Activated CD4-positive, alpha-beta T cell treated with anti-CD3 and anti-CD28 coated beads, Interleukin-2, amount 10 ng/mL, durations not matched to agents 7 days and 5 days (primary cell): ENCODE measurements around the gene UACA. TPM values are rescaled to one million over a fixed set of nuclear protein-coding genes. Genes with fewer than 3 reads are reported as not detected.

Source experiments
- CTCF ChIA-PET: fragments of 350-600 bp; sonication (Branson Sonifier 250); formaldehyde crosslinking; loops from one replicate; lab custom pipeline; 2021; ENCODE audit warnings: antibody characterized with exemption; lab: Charles Lee
- POLR2A ChIA-PET: fragments of 350-600 bp; sonication (Branson Sonifier 250); formaldehyde crosslinking; loops from one replicate; lab custom pipeline; 2021; ENCODE audit warnings: antibody characterized with exemption; lab: Charles Lee
- DNase-seq: peaks from one replicate; pipeline ENCODE4 v3.0.0-alpha.2; 2020
- H3K27ac Mint-ChIP-seq: one replicate; pipeline ENCODE4 v1.8.0; 2021; ENCODE audit warnings: mild to moderate bottlenecking, moderate library complexity, mixed read lengths
- H3K27me3 Mint-ChIP-seq: one replicate; pipeline ENCODE4 v1.8.0; 2021; ENCODE audit warnings: mixed read lengths
- H3K36me3 Mint-ChIP-seq: one replicate; pipeline ENCODE4 v1.8.0; 2021; ENCODE audit warnings: low read depth, mixed read lengths
- H3K4me1 Mint-ChIP-seq: one replicate; pipeline ENCODE4 v1.8.0; 2021; ENCODE audit warnings: mixed read lengths
- H3K4me3 Mint-ChIP-seq: one replicate; pipeline ENCODE4 v1.8.0; 2021; ENCODE audit warnings: mild to moderate bottlenecking, moderate library complexity, mixed read lengths
- H3K9me3 Mint-ChIP-seq: one replicate; pipeline ENCODE4 v1.8.0; 2021; ENCODE audit warnings: mixed read lengths
- total RNA-seq, 2 experiments: library from RNA; stranded (reverse); gene quantifications; one replicate each; pipeline ENCODE4 v1.2.3, GENCODE V29; 2021

Gene UACA
- total RNA-seq, 2 experiments from 2014 or later = 3.9 to 4.1 TPM

GRCh38 chr15:70777170-70777926 is 14.0 kb upstream of the UACA start:
- Mint-ChIP-seq H3K4me1 (peaks cover 2% of the 10 kb centered on the region), H3K36me3 (no peaks in the 10 kb centered on the region), H3K27ac (no peak overlapping the region), H3K9me3 (no peaks in the 10 kb centered on the region), H3K4me3 (no peak overlapping the region), H3K27me3 (peaks cover 28% of the 10 kb centered on the region)
- ChIA-PET CTCF (no interaction called here), POLR2A (no interaction called here)
- no peak for DNase-seq

GRCh38 chr15:70775160-70775559 is 11.8 kb upstream of the UACA start:
- no peak overlapping the region for H3K27ac Mint-ChIP-seq
- H3K36me3 Mint-ChIP-seq = no peaks in the 10 kb centered on the region
- ChIA-PET CTCF (no interaction called here), POLR2A (no interaction called here)
- peaks cover 5% of the 10 kb centered on the region for H3K4me1 Mint-ChIP-seq
- no peak for DNase-seq
- H3K27me3 Mint-ChIP-seq = peaks cover 25% of the 10 kb centered on the region
- no peaks in the 10 kb centered on the region for H3K9me3 Mint-ChIP-seq
- no peak overlapping the region for H3K4me3 Mint-ChIP-seq

- Mint-ChIP-seq H3K4me1 (peaks cover 18% of the 10 kb centered on the region), H3K4me3 (no peak overlapping the region), H3K27me3 (peaks cover 20% of the 10 kb centered on the region), H3K9me3 (no peaks in the 10 kb centered on the region), H3K36me3 (no peaks in the 10 kb centered on the region), H3K27ac (no peak overlapping the region)
- CTCF ChIA-PET = interaction anchor here (1.6 kb wide), 1 partner anchor 21 kb away, joined by 4 read pairs; no protein-coding TSS in a partner anchor
- POLR2A ChIA-PET = no interaction called here
- DNase-seq = no peak
Observed at GRCh38 chr15:70772402-70772801, 9.0 kb upstream of the UACA start.

GRCh38 chr15:70770863-70771262 is 7.5 kb upstream of the UACA start:
- ChIA-PET POLR2A (no interaction called here), CTCF (interaction anchor here (1.6 kb wide), 1 partner anchor 20 kb away, joined by 4 read pairs; no protein-coding TSS in a partner anchor)
- Mint-ChIP-seq H3K27ac (no peak overlapping the region), H3K4me3 (no peak overlapping the region), H3K4me1 (peaks cover 19% of the 10 kb centered on the region), H3K9me3 (no peaks in the 10 kb centered on the region), H3K27me3 (peaks cover 14% of the 10 kb centered on the region), H3K36me3 (no peaks in the 10 kb centered on the region)
- no peak for DNase-seq

- H3K27ac Mint-ChIP-seq = peak overlapping the region; percentile 21
- ChIA-PET CTCF (no interaction called here), POLR2A (no interaction called here)
- DNase-seq = no peak
- H3K36me3 Mint-ChIP-seq = no peaks in the 10 kb centered on the region
- no peaks in the 10 kb centered on the region for H3K9me3 Mint-ChIP-seq
- peaks cover 26% of the 10 kb centered on the region for H3K27me3 Mint-ChIP-seq
- H3K4me1 Mint-ChIP-seq = peaks cover 24% of the 10 kb centered on the region
- no peak overlapping the region for H3K4me3 Mint-ChIP-seq
Observed at GRCh38 chr15:70768257-70768883, 5.0 kb upstream of the UACA start.

GRCh38 chr15:70767667-70768066 is 4.3 kb upstream of the UACA start:
- CTCF ChIA-PET = interaction anchor here (0.6 kb wide), 2 partner anchors 516 to 711 kb away, joined by 3 read pairs; no protein-coding TSS in a partner anchor
- peak overlapping the region; percentile 21 for H3K27ac Mint-ChIP-seq
- peak; percentile 10 for DNase-seq
- H3K4me1 Mint-ChIP-seq = peaks cover 24% of the 10 kb centered on the region
- H3K4me3 Mint-ChIP-seq = no peak overlapping the region
- H3K27me3 Mint-ChIP-seq = peaks cover 20% of the 10 kb centered on the region
- no peaks in the 10 kb centered on the region for H3K9me3 Mint-ChIP-seq
- no peaks in the 10 kb centered on the region for H3K36me3 Mint-ChIP-seq
- POLR2A ChIA-PET = no interaction called here

GRCh38 chr15:70766597-70766996 is 3.2 kb upstream of the UACA start:
- peaks cover 33% of the 10 kb centered on the region for H3K4me1 Mint-ChIP-seq
- CTCF ChIA-PET = no interaction called here
- DNase-seq = no peak
- POLR2A ChIA-PET = interaction anchor here (0.6 kb wide), 1 partner anchor 1035 kb away, joined by 4 read pairs; no protein-coding TSS in a partner anchor
- H3K4me3 Mint-ChIP-seq = no peak overlapping the region
- no peaks in the 10 kb centered on the region for H3K9me3 Mint-ChIP-seq
- peaks cover 30% of the 10 kb centered on the region for H3K27me3 Mint-ChIP-seq
- H3K27ac Mint-ChIP-seq = no peak overlapping the region
- no peaks in the 10 kb centered on the region for H3K36me3 Mint-ChIP-seq

- CTCF ChIA-PET = no interaction called here
- Mint-ChIP-seq H3K27me3 (peaks cover 37% of the 10 kb centered on the region), H3K4me3 (no peak overlapping the region), H3K4me1 (peaks cover 30% of the 10 kb centered on the region), H3K9me3 (no peaks in the 10 kb centered on the region), H3K27ac (no peak overlapping the region), H3K36me3 (no peaks in the 10 kb centered on the region)
- POLR2A ChIA-PET = interaction anchor here (0.6 kb wide), 1 partner anchor 1035 kb away, joined by 4 read pairs; no protein-coding TSS in a partner anchor
- no peak for DNase-seq
Observed at GRCh38 chr15:70765504-70766281, 2.3 kb upstream of the UACA start.

- H3K9me3 Mint-ChIP-seq = no peaks in the 10 kb centered on the region
- H3K27me3 Mint-ChIP-seq = peaks cover 41% of the 10 kb centered on the region
- H3K4me3 Mint-ChIP-seq = peak overlapping the region; percentile 79
- H3K36me3 Mint-ChIP-seq = no peaks in the 10 kb centered on the region
- CTCF ChIA-PET = no interaction called here
- no peak for DNase-seq
- POLR2A ChIA-PET = no interaction called here
- H3K27ac Mint-ChIP-seq = peak overlapping the region; percentile 78
- H3K4me1 Mint-ChIP-seq = peaks cover 30% of the 10 kb centered on the region
Observed at GRCh38 chr15:70763950-70764730, 782 bp upstream of the UACA start.

- Mint-ChIP-seq H3K27me3 (peaks cover 53% of the 10 kb centered on the region), H3K36me3 (no peaks in the 10 kb centered on the region), H3K9me3 (no peaks in the 10 kb centered on the region), H3K4me1 (peaks cover 18% of the 10 kb centered on the region), H3K27ac (no peak overlapping the region), H3K4me3 (peak overlapping the region; percentile 79)
- POLR2A ChIA-PET = interaction anchor here (0.6 kb wide), 1 partner anchor 127 kb away, joined by 10 read pairs; no protein-coding TSS in a partner anchor
- DNase-seq = no peak
- CTCF ChIA-PET = interaction anchor here (0.6 to 0.7 kb wide), 2 partner anchors 11 to 400 kb away, joined by 3 to 6 read pairs; no protein-coding TSS in a partner anchor
Observed at GRCh38 chr15:70762469-70763119, 764 bp downstream of the UACA start.

GRCh38 chr15:70761931-70762468 is 1.4 kb downstream of the UACA start:
- no peak for DNase-seq
- no peak overlapping the region for H3K27ac Mint-ChIP-seq
- H3K4me1 Mint-ChIP-seq = peaks cover 16% of the 10 kb centered on the region
- peaks cover 58% of the 10 kb centered on the region for H3K27me3 Mint-ChIP-seq
- no peaks in the 10 kb centered on the region for H3K36me3 Mint-ChIP-seq
- ChIA-PET CTCF (interaction anchor here (0.6 to 0.7 kb wide), 3 partner anchors 10 to 922 kb away, joined by 3 to 6 read pairs (median 3); no protein-coding TSS in a partner anchor), POLR2A (interaction anchor here (0.6 kb wide), 1 partner anchor 126 kb away, joined by 10 read pairs; no protein-coding TSS in a partner anchor)
- no peaks in the 10 kb centered on the region for H3K9me3 Mint-ChIP-seq
- peak overlapping the region; percentile 79 for H3K4me3 Mint-ChIP-seq
